HCT116 (cell line): ENCODE data around the gene ATAD1.
A peak's percentile ranks its signal among the peaks of the same experiment; 100 is the strongest.
"Not testable (repeated sequence)": the region's sequence is repeated elsewhere in the genome, so short reads cannot be mapped to it uniquely, and the experiment has no call there.

Experiments
- ATF3 ChIP-seq: IDR thresholded peaks from 2 replicates; pipeline ENCODE4 v1.6.1; 2012
- CEBPB ChIP-seq: IDR thresholded peaks from 2 replicates; pipeline ENCODE4 v1.6.1; 2012; ENCODE audit warnings: low read depth
- CTCF ChIP-seq, 3 experiments: fragments of 200-600 bp in 1 of 3; sonication (generic) in 1 of 3; IDR thresholded peaks in 2 of 3; conservative IDR thresholded peaks in 1 of 3; 2 replicates each; pipeline ENCODE4 v1.5.1; 2012 to 2017; ENCODE audit warnings: low read depth in 2 of 3, low read length in 2 of 3, antibody characterized with exemption in 1 of 3, borderline replicate concordance in 1 of 3, control low read depth in 1 of 3, mild to moderate bottlenecking in 1 of 3, mixed read lengths in 1 of 3, mixed run types in 1 of 3, moderate library complexity in 1 of 3; ENCODE audit not compliant: insufficient read depth in 1 of 3
- EGR1 ChIP-seq: IDR thresholded peaks from 2 replicates; pipeline ENCODE4 v1.6.1; 2012; ENCODE audit warnings: low read depth
- EZH2 ChIP-seq: fragments of 200-600 bp; sonication (generic); IDR thresholded peaks from 2 replicates; pipeline ENCODE4 v1.6.1; 2017; ENCODE audit warnings: antibody characterized with exemption, mixed run types
- EZH2phosphoT487 ChIP-seq: fragments of 200-600 bp; IDR thresholded peaks from 2 replicates; pipeline ENCODE4 v1.6.1; 2018; ENCODE audit warnings: antibody characterized with exemption, borderline replicate concordance
- JUND ChIP-seq: IDR thresholded peaks from 2 replicates; pipeline ENCODE4 v1.6.1; 2012
- MAX ChIP-seq: IDR thresholded peaks from 2 replicates; pipeline ENCODE4 v1.6.1; 2012
- POLR2A ChIP-seq: IDR thresholded peaks from 2 replicates; pipeline ENCODE4 v1.7.0; 2011; ENCODE audit warnings: borderline replicate concordance; ENCODE audit not compliant: insufficient read depth, insufficient read length; ENCODE audit errors: extremely low read depth
- RAD21 ChIP-seq: IDR thresholded peaks from 2 replicates; pipeline ENCODE4 v1.6.1; 2012; ENCODE audit warnings: low read depth, mild to moderate bottlenecking
- REST ChIP-seq: IDR thresholded peaks from 2 replicates; pipeline ENCODE4 v1.6.1; 2012; ENCODE audit warnings: low read depth
- SIN3A ChIP-seq: IDR thresholded peaks from 2 replicates; pipeline ENCODE4 v1.6.1; 2012; ENCODE audit warnings: low read depth
- SRF ChIP-seq: IDR thresholded peaks from 2 replicates; pipeline ENCODE4 v1.6.1; 2012; ENCODE audit warnings: low read depth
- ZFX ChIP-seq: fragments of 450-650 bp; IDR thresholded peaks from 2 replicates; pipeline ENCODE4 v1.6.1; 2017

GRCh38 chr10:87738253-87738652 is 79.8 kb downstream of the ATAD1 start:
- not testable (repeated sequence) for TF ChIP-seq ZFX; CTCF (IDR thresholded peaks at IDR 0.05 in 2 of 3, conservative IDR thresholded peaks at IDR 0.05 in 1 of 3; ENCODE audit: borderline replicate concordance in 1 of 3, insufficient read depth in 1 of 3, low read depth in 2 of 3, low read length in 2 of 3); RAD21; POLR2A; EZH2phosphoT487; JUND; EZH2; SIN3A; SRF; EGR1; REST; ATF3; MAX
- peak; percentile 27; the same call in 1 of the 2 replicates for TF ChIP-seq CEBPB
